ENCODE measurements around the gene SPRY2.
"Not testable (repeated sequence)": the region's sequence is repeated elsewhere in the genome, so short reads cannot be mapped to it uniquely, and the experiment has no call there.

Gene SPRY2

DNA sequence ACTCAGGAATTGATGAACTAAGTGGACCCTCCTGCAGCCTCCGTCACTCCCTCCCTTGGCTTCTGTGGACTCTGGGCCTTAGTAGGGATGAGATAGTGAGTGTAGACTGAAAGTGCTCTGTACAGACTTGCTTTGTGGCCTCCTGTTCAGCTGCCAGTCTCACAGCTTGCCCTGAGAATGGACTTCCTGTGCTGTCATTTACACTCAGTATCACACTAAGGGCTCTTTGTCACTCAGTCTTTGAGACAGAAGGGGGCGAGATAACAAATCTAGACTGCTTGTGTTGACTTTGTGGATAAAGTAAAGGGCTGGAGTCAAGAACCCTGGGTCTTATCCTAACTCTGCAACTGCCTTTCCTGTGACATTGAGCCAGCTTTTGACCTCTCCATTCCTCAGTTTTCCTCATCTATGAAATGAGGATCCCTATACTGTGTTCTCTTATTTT is 21.0 kb upstream of the SPRY2 start:
- peak; percentile 42 for ATAC-seq
- H3K27ac Mint-ChIP-seq: no peak overlapping the region

DNA sequence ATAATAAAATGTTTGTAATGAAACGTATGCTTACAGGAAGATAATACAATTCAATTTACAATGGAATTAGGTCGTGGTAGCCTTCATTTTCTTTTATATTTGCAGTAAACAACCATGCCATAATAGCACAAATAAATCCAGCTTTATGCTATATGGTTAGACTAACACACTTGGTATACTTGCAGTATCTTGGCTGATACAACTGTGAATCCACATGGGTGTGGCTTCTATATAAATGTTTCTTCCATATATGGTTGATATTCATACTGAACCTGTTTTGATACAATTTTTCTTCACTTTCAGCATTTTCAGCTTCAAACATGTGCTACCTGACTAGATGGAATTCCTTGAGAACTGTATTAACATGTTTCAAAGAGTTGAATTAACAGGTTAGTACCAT is 20.4 kb upstream of the SPRY2 start:
- H3K27me3 Mint-ChIP-seq: no peaks in the 10 kb centered on the region
- H3K9me3 Mint-ChIP-seq: no peaks in the 10 kb centered on the region
- H3K4me3 Mint-ChIP-seq: no peak overlapping the region
- no peak overlapping the region for H3K27ac Mint-ChIP-seq
- ATAC-seq (no peak), DNase-seq (no peak)
- no peaks in the 10 kb centered on the region for H3K4me1 Mint-ChIP-seq

More for the DNA sequence above, 21.0 kb upstream of the SPRY2 start:
- H3K27me3 Mint-ChIP-seq: no peaks in the 10 kb centered on the region
- no peaks in the 10 kb centered on the region for H3K4me1 Mint-ChIP-seq
- no peaks in the 10 kb centered on the region for H3K9me3 Mint-ChIP-seq
- DNase-seq: no peak
- H3K4me3 Mint-ChIP-seq: no peak overlapping the region

DNA sequence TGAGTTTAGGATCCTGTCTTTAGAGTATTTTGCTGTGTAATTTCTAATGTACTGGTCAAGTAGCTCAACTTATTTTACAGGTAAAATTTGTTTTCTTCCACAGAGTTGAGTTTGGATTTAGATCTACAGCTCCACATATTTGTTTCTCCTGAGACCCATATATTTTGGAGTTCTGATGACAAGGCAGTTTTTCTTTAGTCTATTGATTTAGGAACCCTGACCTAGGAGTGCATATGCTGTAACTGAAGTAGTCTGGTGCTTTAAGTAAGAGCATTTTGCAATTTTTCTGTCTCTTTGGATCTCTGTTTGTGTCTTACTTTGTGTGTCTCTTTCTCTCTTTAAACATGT is 19.5 kb upstream of the SPRY2 start:
- Mint-ChIP-seq H3K27ac (no peak overlapping the region), H3K4me1 (no peaks in the 10 kb centered on the region), H3K27me3 (no peaks in the 10 kb centered on the region), H3K4me3 (no peak overlapping the region), H3K9me3 (no peaks in the 10 kb centered on the region)
- ATAC-seq (no peak), DNase-seq (no peak)

DNA sequence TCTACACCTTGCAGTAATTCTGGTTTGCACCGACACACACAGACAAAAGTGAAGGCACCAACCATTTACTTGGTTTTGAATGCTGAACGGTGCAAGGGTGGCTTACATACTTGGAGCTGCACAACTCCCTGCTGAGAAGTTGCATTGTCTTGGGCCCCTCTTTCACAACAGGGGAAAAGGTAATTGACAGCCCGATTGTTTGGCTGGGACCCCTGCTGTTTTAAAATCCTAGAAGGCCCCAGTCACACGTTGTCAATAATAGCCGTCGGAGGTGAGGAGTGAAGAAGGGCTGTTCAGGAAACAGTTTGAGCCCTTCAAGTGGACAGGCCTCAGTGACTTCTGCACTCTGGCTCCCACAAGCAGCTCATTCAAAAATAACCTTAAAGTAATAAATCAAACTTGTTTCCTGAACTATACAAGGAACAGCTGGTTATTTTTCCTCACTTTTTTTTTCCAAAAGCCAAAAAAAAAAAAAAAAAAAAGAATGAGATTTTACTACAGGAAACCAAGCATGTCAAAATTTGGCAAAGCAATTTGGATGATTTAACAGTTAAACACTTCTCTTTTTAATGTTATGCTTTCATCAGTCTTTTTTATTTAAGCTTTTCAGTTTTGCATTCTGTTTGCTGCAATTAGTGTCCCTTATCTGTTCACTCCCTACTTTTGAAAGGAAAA is 19.0 kb upstream of the SPRY2 start:
- Mint-ChIP-seq H3K9me3 (no peaks in the 10 kb centered on the region), H3K4me1 (no peaks in the 10 kb centered on the region), H3K27me3 (no peaks in the 10 kb centered on the region), H3K27ac (no peak overlapping the region), H3K4me3 (no peak overlapping the region)
- ATAC-seq (no peak), DNase-seq (no peak)

DNA sequence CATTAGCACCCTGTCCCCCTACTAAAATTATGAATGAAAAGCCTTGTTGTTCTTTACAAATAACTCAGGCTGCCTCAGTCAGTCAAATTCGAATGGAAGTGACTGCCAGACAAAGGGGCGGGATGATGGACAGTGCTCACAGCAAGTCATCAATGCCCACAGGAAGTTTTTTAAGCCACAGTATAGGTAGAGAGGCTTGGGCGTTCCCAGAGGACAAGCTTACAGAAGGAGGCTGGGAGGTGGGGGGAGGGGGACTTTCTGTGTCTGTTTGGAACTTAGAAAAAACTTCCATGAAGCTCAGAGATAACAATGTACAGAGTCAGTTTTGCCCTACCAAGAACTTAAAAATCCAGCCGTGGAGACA is 18.5 kb upstream of the SPRY2 start:
- Mint-ChIP-seq H3K4me3 (no peak overlapping the region), H3K9me3 (no peaks in the 10 kb centered on the region), H3K27ac (no peak overlapping the region), H3K4me1 (no peaks in the 10 kb centered on the region), H3K27me3 (no peaks in the 10 kb centered on the region)
- ATAC-seq: no peak
- DNase-seq: no peak

DNA sequence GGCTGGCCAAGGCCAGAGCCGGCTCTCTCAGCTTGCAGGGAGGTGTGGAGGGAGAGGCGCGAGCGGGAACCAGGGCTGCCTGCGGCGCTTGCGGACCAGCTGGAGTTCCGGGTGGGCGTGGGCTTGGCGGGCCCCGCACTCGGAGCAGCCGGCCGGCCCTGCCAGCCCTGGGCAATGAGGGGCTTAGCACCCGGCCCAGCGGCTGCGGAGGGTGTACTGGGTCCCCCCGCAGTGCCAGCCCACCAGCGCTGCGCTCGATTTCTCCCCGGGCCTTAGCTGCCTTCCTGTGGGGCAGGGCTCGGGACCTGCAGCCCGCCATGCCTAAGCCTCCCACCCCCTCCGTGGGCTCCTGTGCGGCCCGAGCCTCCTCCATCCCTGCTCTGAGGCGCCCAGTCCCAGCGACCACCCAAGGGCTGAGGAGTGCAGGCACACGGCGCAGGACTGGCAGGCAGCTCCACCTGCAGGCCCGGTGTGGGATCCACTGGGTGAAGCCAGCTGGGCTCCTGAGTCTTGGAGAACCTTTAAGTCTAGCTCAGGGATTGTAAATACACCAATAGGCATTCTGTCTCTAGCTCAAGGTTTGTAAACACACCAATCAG is 14.7 kb upstream of the SPRY2 start:
- not testable (repeated sequence) for DNase-seq, H3K27me3 Mint-ChIP-seq, H3K9me3 Mint-ChIP-seq, ATAC-seq, H3K4me1 Mint-ChIP-seq, H3K4me3 Mint-ChIP-seq, H3K27ac Mint-ChIP-seq

DNA sequence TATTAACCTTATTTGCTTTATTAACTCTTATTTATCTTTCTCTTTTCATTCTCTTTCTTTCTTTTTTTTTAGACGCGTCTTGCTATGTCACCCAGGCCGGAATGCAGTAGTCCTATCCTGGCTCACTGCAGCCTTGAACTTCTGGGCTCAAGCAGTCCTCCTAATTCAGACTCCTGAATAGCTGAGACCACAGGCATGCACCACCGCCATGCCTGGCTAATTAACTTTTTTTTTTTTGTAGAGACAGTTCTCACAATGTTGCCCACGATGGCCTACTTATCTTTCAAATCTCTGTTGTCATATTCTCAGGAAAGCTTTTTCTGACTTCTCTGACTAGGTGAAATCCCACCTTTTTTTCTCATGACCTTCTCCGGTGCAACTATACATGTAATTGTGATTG is 7.8 kb upstream of the SPRY2 start:
- peaks cover 30% of the 10 kb centered on the region for H3K27me3 Mint-ChIP-seq
- ATAC-seq (no peak), DNase-seq (no peak)
- H3K4me1 Mint-ChIP-seq: no peaks in the 10 kb centered on the region
- H3K4me3 Mint-ChIP-seq: no peak overlapping the region
- peaks cover 0 to 5% of the 10 kb centered on the region in 2 donors for H3K9me3 Mint-ChIP-seq
- H3K27ac Mint-ChIP-seq: peak overlapping the region in 1 of 2 donors; percentile 42

DNA sequence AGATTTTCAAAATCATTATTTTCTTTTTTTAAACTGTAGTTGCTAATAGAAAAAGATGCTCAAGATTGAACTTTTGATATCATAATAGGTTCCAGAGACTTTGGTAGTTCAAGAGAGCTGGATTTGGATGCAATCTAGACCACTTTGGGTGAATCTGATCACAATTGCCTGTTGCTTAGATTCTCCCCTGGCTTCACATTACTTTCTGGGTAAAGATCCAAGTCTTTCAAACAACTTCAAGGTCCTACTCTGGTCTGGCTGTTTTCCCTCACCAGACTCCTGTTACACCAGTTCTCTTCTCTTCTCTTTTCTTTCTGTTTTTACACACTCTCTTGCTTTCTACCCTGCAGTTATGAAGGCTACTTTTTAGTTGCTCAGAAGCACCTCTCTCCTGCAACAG is 7.4 kb upstream of the SPRY2 start:
- Mint-ChIP-seq H3K27ac (peak overlapping the region in 1 of 2 donors; percentile 42), H3K27me3 (peaks cover 34% of the 10 kb centered on the region), H3K4me1 (no peaks in the 10 kb centered on the region), H3K9me3 (peaks cover 0 to 5% of the 10 kb centered on the region in 2 donors), H3K4me3 (no peak overlapping the region)
- ATAC-seq (no peak), DNase-seq (no peak)

DNA sequence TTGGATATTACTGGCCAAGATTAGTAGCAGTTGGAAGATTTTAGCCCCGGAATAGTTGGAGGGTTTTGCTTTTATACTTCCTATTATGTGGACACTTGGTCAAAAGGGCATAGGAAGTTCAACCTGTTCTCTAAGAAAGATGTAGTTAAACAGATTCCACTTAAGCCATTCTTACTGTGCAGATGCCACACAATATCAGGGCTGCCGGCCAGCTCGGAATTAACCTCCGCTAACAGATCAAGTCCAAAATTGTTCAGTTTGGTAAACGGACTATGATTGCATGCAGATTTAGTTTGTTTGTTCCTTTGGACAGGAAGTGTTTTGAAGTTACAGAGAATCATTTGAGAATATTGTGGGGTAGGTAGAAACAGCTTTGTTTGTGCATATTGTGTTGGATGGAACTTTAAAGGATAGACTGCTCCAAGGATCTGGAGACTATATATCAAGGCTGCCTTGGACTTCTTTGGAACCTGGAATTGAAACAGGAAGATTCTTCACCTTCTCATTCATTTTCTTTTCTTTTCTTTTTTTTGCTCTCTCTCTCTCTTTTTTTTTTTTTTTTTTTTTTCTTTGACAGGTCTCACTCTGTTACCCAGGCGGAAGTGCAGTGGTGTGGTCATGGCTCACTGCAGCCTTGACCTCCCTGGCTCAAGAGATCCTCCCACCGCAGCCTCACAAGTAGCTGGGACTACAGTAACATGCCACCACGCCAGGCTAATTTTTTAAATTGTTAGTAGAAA is 5.0 kb upstream of the SPRY2 start:
- no peak overlapping the region for H3K4me3 Mint-ChIP-seq
- peaks cover 0 to under 1% of the 10 kb centered on the region in 2 donors for H3K9me3 Mint-ChIP-seq
- no peak for DNase-seq

DNA sequence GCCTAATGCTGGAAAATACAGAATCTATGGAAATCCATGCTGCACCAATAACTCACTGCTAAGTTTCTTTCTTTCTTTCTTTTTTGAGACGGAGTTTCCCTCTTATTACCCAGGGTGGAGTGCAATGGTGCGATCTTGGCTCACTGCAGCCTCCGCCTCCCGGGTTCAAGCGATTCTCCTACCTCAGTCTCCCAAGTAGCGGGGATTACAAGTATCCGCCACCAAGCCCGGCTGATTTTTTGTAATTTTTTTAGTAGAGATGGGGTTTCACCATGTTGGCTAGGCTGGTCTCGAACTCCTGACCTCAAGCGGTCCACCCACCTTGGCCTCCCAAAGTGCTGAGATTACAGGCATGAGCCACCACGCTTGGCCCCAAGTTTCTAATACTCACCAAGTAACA is 3.1 kb upstream of the SPRY2 start:
- ATAC-seq, H3K27ac Mint-ChIP-seq, H3K4me3 Mint-ChIP-seq, DNase-seq, H3K4me1 Mint-ChIP-seq, H3K9me3 Mint-ChIP-seq: not testable (repeated sequence)
- H3K27me3 Mint-ChIP-seq: peaks cover 51% of the 10 kb centered on the region

More for the DNA sequence above, 5.0 kb upstream of the SPRY2 start:
- Mint-ChIP-seq H3K27me3 (peaks cover 51% of the 10 kb centered on the region), H3K27ac (peak overlapping the region in 1 of 2 donors; percentile 1), H3K4me1 (peaks cover 5% of the 10 kb centered on the region)
- no peak for ATAC-seq

DNA sequence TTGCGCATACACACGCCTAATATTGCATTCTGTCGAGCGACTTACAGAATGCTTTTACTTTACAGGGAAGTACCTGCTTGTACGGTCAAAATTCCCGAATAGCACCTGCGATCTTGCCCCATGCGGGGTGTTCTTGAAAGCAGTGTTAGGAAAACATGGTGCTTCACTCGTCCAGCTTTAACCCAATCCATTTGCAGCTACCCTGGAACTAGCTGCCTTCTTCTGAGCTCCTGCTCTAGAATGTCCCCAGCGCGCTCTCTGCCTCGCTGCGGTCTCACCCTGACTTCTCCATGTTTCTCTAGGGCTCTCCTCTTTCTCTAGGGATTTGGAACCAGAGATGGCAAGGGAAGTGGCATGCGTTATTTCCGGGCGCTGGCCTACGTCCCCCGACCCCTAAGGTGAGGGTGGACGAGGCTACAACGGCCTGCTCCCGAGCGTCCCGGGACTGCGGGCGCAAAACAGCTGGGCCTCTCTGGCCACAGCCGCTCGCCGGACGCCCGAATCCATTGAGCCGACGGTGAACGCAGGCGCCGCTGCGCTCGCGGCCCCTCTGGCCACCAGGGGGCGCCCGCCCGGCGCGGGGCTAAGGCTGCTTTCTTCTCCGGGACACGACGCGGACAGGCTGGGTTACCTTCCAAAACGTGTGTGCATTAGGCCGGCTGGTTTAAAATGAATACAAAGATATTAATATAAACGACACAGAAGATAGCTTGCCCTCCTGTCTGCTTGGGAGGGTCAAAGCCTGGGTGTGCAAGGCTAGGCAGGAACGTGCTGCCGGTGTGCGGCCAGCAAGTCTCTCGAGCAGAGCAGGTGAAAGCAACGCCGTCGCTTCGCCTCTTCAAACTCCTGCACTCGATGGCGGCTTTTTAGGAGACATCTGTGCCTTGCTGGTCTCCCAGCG is 1.8 kb upstream of the SPRY2 start:
- Mint-ChIP-seq H3K27ac (no peak overlapping the region), H3K4me1 (peaks cover 5% of the 10 kb centered on the region), H3K4me3 (peak overlapping the region in 1 of 2 donors; percentile 81), H3K27me3 (peaks cover 51% of the 10 kb centered on the region), H3K9me3 (no peaks in the 10 kb centered on the region)
- ATAC-seq (peak; percentile 70), DNase-seq (peak; percentile 69 to 76)

DNA sequence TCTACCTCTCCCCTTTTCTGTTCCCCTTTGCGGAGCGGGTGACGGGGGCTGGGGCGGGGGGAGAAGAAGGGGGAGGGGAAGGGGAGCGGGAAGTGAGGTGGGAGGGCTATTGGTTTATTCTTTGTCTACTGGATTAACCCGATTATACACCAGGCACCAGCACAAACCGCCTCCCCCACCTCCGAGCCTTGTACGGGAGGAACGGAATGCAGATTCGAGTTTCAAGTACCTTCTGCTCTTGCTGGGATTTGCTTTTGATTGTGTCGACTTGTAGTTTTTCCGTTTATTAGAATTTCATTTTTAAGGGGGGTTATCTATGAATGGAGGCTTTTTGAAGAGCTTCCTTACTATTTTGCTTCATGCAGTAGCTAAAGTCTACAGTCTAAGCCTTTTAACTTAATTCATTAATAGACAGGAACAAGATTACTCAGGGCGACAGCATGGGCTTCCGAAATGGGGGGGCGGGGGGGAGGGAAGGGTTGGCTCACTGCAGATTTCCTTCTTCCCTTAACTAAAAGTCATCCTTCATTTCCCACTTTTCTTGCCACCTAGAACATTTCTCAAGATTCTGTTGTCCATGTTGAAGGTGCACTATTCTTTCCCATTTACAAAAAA is 937 bp upstream of the SPRY2 start:
- peaks cover 51% of the 10 kb centered on the region for H3K27me3 Mint-ChIP-seq
- H3K4me3 Mint-ChIP-seq: peak overlapping the region in 1 of 2 donors; percentile 81
- ATAC-seq (no peak), DNase-seq (no peak)
- peaks cover 5% of the 10 kb centered on the region for H3K4me1 Mint-ChIP-seq
- no peaks in the 10 kb centered on the region for H3K9me3 Mint-ChIP-seq
- H3K27ac Mint-ChIP-seq: no peak overlapping the region

DNA sequence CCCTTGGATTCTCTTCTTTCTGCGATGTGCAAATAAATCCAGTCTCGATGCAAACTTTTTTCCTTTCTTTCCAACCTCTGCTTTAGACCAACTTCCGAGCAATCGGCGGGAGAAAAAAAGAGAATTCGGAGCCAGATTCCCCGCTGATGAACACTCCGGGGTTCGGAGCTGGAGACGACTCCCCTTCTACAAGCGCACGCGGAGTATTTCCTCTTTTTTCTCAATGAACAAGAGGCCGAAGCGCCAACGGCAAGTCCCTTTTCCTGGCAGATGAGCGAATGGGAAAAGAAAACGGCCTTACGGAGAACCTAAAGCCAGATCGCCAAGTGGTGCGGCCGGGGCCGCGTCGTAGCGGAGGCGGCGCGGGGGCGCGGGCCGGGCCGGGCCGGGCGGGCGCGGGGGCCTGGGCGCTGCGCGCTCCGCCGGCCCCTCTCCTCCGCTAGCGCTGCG is 250 bp downstream of the SPRY2 start:
- peaks cover 41% of the 10 kb centered on the region for H3K27me3 Mint-ChIP-seq
- H3K4me3 Mint-ChIP-seq: no peak overlapping the region
- peaks cover 5% of the 10 kb centered on the region for H3K4me1 Mint-ChIP-seq
- DNase-seq (peak in 1 of 2 donors; percentile 15), ATAC-seq (peak; percentile 63)
- H3K27ac Mint-ChIP-seq: no peak overlapping the region
- H3K9me3 Mint-ChIP-seq: no peaks in the 10 kb centered on the region

DNA sequence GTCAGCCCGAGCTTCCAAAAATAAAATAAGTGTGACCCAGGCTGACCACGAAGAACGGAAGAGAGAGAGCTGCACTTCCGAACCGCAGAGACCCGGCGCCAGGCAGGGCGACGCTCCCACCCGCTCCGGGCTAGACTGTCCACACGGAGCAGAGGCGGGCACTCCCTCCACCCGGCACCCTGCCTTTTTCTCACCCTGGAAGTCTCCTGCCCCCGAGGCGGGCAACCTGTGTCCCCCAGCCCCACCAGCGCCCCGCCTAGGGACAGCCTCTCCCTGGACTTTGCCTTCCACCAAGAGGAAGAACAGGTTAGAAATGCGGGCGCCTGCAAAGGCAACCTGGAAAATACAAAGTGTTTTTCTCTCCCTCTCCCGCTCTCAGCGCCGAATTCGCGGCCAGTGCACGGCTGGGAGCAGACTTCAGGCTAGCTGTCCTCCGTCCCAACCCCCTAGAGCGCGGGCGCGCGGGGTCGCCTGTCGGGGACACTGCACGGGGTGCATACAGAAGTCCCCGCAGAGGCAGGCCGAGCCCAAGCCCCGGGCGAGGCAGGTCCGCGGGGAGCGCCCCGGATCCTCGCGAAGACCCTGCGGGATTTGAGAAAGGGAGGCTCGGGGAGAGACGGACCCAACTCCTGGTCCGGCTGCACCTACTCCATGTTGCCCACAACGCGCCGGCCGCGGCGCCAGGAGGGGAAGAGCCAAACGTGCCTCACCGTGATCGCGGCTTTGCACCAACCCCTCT is 845 bp downstream of the SPRY2 start:
- H3K9me3 Mint-ChIP-seq: no peaks in the 10 kb centered on the region
- H3K4me3 Mint-ChIP-seq: no peak overlapping the region
- DNase-seq (peak; percentile 17 to 25), ATAC-seq (peak; percentile 31)
- no peak overlapping the region for H3K27ac Mint-ChIP-seq
- peaks cover 5% of the 10 kb centered on the region for H3K4me1 Mint-ChIP-seq
- H3K27me3 Mint-ChIP-seq: peaks cover 35% of the 10 kb centered on the region

All from stimulated activated naive CD8-positive, alpha-beta T cell treated with anti-CD3 and anti-CD28 coated beads, Interleukin-15, amount 100 ng/mL, for 72 hours (primary cell).